Liver (tissue), 9 donors: ENCODE measurements around the gene DIRAS2. TPM values are rescaled to one million over a fixed set of nuclear protein-coding genes. Genes with fewer than 3 reads are reported as not detected.

Experiments
- DNase-seq: peaks from one replicate; pipeline ENCODE4 v3.0.0-alpha.2; 2017; ENCODE audit warnings: low spot score
- H3K27ac ChIP-seq, 2 donors: one replicate each; pipeline ENCODE4 v1.7.0; 2013; ENCODE audit warnings: inconsistent platforms in 2 of 2, low read length in 2 of 2, control low read depth in 1 of 2, low read depth in 1 of 2, mild to moderate bottlenecking in 1 of 2
- H3K27me3 ChIP-seq, 4 donors: one replicate each; pipeline versions ENCODE4 v1.6.1 to v1.7.0; 2013; ENCODE audit warnings: low read length in 3 of 4, inconsistent platforms in 1 of 4, mild to moderate bottlenecking in 1 of 4, moderate library complexity in 1 of 4; ENCODE audit not compliant: control insufficient read depth in 4 of 4, insufficient read depth in 4 of 4
- H3K36me3 ChIP-seq, 4 donors: one replicate each; pipeline versions ENCODE4 v1.6.1 to v1.7.0; 2013; ENCODE audit warnings: low read length in 3 of 4, mild to moderate bottlenecking in 3 of 4, low read depth in 1 of 4, moderate library complexity in 1 of 4; ENCODE audit not compliant: control insufficient read depth in 4 of 4, insufficient read depth in 3 of 4
- H3K4me1 ChIP-seq, 4 donors: one replicate each; pipeline versions ENCODE4 v1.6.1 to v1.7.0; 2013; ENCODE audit warnings: low read length in 3 of 4, mild to moderate bottlenecking in 3 of 4, moderate library complexity in 1 of 4; ENCODE audit not compliant: control insufficient read depth in 4 of 4, insufficient read depth in 4 of 4
- H3K4me3 ChIP-seq, 3 donors: one replicate each; pipeline versions ENCODE4 v1.6.1 to v1.7.0; 2013; ENCODE audit warnings: low read length in 3 of 3, control low read depth in 1 of 3, low read depth in 1 of 3, mild to moderate bottlenecking in 1 of 3
- H3K9ac ChIP-seq, 2 donors: one replicate each; pipeline ENCODE4 v1.7.0; 2013; ENCODE audit warnings: low read length in 2 of 2, mild to moderate bottlenecking in 2 of 2, moderate library complexity in 2 of 2, control low read depth in 1 of 2, low read depth in 1 of 2
- H3K9me3 ChIP-seq, 4 donors: one replicate each; pipeline versions ENCODE4 v1.6.1 to v1.7.0; 2013; ENCODE audit warnings: low read length in 3 of 4; ENCODE audit not compliant: control insufficient read depth in 4 of 4
- EGR1 ChIP-seq, 2 donors: IDR thresholded peaks; 2 replicates each; pipeline ENCODE4 v1.6.1; 2016 to 2018; ENCODE audit warnings: antibody characterized with exemption in 2 of 2, low read depth in 2 of 2
- FOXA1 ChIP-seq: IDR thresholded peaks from 2 replicates; pipeline ENCODE4 v1.6.1; 2016; ENCODE audit warnings: antibody characterized with exemption
- FOXA2 ChIP-seq: IDR thresholded peaks from 2 replicates; pipeline ENCODE4 v1.6.1; 2016; ENCODE audit warnings: antibody characterized with exemption
- GABPA ChIP-seq, 2 donors: IDR thresholded peaks in 1 of 2; conservative IDR thresholded peaks in 1 of 2; 2 replicates each; pipeline ENCODE4 v1.6.1; 2016; ENCODE audit warnings: antibody characterized with exemption in 2 of 2, mild to moderate bottlenecking in 1 of 2, moderate library complexity in 1 of 2
- HNF4A ChIP-seq, 2 donors: conservative IDR thresholded peaks; 2 replicates each; pipeline ENCODE4 v1.6.1; 2016; ENCODE audit warnings: antibody characterized with exemption in 2 of 2, mild to moderate bottlenecking in 2 of 2
- HNF4G ChIP-seq: IDR thresholded peaks from 2 replicates; pipeline ENCODE4 v1.6.1; 2016; ENCODE audit warnings: antibody characterized with exemption
- JUND ChIP-seq, 2 donors: IDR thresholded peaks; 2 replicates each; pipeline ENCODE4 v1.6.1; 2016; ENCODE audit warnings: antibody characterized with exemption in 2 of 2
- NR2F2 ChIP-seq: IDR thresholded peaks from 2 replicates; pipeline ENCODE4 v1.6.1; 2016; ENCODE audit warnings: antibody characterized with exemption
- RAD21 ChIP-seq, 2 donors: IDR thresholded peaks; 2 replicates each; pipeline ENCODE4 v1.6.1; 2016; ENCODE audit warnings: antibody characterized with exemption in 2 of 2, mild to moderate bottlenecking in 2 of 2
- RXRA ChIP-seq, 2 donors: IDR thresholded peaks; 2 replicates each; pipeline ENCODE4 v1.6.1; 2017 to 2018; ENCODE audit warnings: antibody characterized with exemption in 2 of 2, mild to moderate bottlenecking in 1 of 2
- SP1 ChIP-seq: IDR thresholded peaks from 2 replicates; pipeline ENCODE4 v1.6.1; 2018; ENCODE audit warnings: antibody characterized with exemption, mild to moderate bottlenecking
- TAF1 ChIP-seq: conservative IDR thresholded peaks from 2 replicates; pipeline ENCODE4 v1.6.1; 2016; ENCODE audit warnings: antibody characterized with exemption, mild to moderate bottlenecking
- YY1 ChIP-seq: IDR thresholded peaks from 2 replicates; pipeline ENCODE4 v1.6.1; 2016; ENCODE audit warnings: antibody characterized with exemption, mild to moderate bottlenecking
- WGBS: extraction: QIAGEN DNeasy Blood & Tissue Kit; methylation state at CpG from one replicate; pipeline ENCODE4 v1.1.7; 2013; 5-methylcytosine and 5-hydroxymethylcytosine counted together
- polyA plus RNA-seq, 2 donors: library from polyadenylated mRNA; stranded (reverse) in 1 of 2; unstranded in 1 of 2; fragments of 200-250 nt in 1 of 2; fragments of >200 nt in 1 of 2; fragmentation: Nextera tagmentation in 1 of 2; extraction: Ambion mirVana in 1 of 2; gene quantifications; one replicate each; pipeline versions ENCODE4 v1.2.1 to v1.2.3, GENCODE V29; 2013 to 2015
- total RNA-seq, 2 donors: library from RNA; depleted of rRNA; stranded (reverse); fragments of >200 nt; gene quantifications; one replicate each; pipeline ENCODE4 v1.2.3, GENCODE V29; 2014
- TF ChIP-seq, protein P1 (sequence below): IDR thresholded peaks from 2 replicates; pipeline ENCODE4 v1.6.1; 2016; ENCODE audit warnings: antibody characterized with exemption
- TF ChIP-seq, protein P2 (sequence below): IDR thresholded peaks from 2 replicates; pipeline ENCODE4 v1.6.1; 2016; ENCODE audit warnings: antibody characterized with exemption
- TF ChIP-seq, protein P3 (sequence below): IDR thresholded peaks from 2 replicates; pipeline ENCODE4 v1.6.1; 2016; ENCODE audit warnings: antibody characterized with exemption
- TF ChIP-seq, protein P4 (sequence below): IDR thresholded peaks from 2 replicates; pipeline ENCODE4 v1.6.1; 2016; ENCODE audit warnings: antibody characterized with exemption, mild to moderate bottlenecking
- TF ChIP-seq, protein P5 (sequence below): fragments of 150-350 bp; IDR thresholded peaks from 2 replicates; pipeline ENCODE4 v1.5.1; 2017; ENCODE audit warnings: improper control_type of control experiment, low read depth, low read length; ENCODE audit not compliant: missing input control
- donor health status: healthy.
- donor health status: healthy.
- donor health status: healthy.
- donor health status: healthy.
- donor health status: healthy.

Gene DIRAS2
- total and polyA plus RNA-seq, 4 donors = 0.14 to 0.53 (median 0.25) TPM; not detected in 1

DNA sequence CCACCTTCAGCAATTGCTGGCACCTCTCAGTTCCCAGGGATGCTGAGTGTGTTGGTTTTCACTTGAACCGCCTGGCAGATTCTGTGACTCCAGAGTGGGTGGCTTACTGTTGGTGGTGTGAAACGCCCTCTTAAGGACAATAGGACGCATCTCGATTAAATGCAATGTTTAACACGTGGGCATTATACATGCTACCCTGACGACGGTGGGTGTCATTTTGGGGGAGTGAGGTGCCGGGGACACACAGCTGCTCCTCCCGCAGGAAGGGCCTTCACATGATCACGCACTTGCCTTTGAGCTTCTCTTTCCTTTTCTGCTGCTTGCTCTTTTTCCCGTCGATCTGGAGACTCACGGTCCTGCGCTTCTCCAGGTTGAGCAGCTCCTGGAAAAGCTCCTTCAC is 29.7 kb downstream of the DIRAS2 start:
- no peak for TF ChIP-seq TAF1
- TF ChIP-seq HNF4A (conservative IDR thresholded peaks at IDR 0.05) = no peak
- TF ChIP-seq HNF4G = no peak
- TF ChIP-seq, protein P1, sequence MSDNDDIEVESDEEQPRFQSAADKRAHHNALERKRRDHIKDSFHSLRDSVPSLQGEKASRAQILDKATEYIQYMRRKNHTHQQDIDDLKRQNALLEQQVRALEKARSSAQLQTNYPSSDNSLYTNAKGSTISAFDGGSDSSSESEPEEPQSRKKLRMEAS = no peak
- TF ChIP-seq FOXA1 = no peak
- TF ChIP-seq, protein P2, sequence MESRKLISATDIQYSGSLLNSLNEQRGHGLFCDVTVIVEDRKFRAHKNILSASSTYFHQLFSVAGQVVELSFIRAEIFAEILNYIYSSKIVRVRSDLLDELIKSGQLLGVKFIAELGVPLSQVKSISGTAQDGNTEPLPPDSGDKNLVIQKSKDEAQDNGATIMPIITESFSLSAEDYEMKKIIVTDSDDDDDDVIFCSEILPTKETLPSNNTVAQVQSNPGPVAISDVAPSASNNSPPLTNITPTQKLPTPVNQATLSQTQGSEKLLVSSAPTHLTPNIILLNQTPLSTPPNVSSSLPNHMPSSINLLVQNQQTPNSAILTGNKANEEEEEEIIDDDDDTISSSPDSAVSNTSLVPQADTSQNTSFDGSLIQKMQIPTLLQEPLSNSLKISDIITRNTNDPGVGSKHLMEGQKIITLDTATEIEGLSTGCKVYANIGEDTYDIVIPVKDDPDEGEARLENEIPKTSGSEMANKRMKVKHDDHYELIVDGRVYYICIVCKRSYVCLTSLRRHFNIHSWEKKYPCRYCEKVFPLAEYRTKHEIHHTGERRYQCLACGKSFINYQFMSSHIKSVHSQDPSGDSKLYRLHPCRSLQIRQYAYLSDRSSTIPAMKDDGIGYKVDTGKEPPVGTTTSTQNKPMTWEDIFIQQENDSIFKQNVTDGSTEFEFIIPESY = no peak
- TF ChIP-seq NR2F2 = no peak
- TF ChIP-seq, protein P3, sequence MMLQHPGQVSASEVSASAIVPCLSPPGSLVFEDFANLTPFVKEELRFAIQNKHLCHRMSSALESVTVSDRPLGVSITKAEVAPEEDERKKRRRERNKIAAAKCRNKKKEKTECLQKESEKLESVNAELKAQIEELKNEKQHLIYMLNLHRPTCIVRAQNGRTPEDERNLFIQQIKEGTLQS = no peak
- TF ChIP-seq, protein P4, sequence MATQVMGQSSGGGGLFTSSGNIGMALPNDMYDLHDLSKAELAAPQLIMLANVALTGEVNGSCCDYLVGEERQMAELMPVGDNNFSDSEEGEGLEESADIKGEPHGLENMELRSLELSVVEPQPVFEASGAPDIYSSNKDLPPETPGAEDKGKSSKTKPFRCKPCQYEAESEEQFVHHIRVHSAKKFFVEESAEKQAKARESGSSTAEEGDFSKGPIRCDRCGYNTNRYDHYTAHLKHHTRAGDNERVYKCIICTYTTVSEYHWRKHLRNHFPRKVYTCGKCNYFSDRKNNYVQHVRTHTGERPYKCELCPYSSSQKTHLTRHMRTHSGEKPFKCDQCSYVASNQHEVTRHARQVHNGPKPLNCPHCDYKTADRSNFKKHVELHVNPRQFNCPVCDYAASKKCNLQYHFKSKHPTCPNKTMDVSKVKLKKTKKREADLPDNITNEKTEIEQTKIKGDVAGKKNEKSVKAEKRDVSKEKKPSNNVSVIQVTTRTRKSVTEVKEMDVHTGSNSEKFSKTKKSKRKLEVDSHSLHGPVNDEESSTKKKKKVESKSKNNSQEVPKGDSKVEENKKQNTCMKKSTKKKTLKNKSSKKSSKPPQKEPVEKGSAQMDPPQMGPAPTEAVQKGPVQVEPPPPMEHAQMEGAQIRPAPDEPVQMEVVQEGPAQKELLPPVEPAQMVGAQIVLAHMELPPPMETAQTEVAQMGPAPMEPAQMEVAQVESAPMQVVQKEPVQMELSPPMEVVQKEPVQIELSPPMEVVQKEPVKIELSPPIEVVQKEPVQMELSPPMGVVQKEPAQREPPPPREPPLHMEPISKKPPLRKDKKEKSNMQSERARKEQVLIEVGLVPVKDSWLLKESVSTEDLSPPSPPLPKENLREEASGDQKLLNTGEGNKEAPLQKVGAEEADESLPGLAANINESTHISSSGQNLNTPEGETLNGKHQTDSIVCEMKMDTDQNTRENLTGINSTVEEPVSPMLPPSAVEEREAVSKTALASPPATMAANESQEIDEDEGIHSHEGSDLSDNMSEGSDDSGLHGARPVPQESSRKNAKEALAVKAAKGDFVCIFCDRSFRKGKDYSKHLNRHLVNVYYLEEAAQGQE = no peak
- TF ChIP-seq YY1 = no peak
- TF ChIP-seq RAD21 (IDR thresholded peaks at IDR 0.05) = no peak
- no peak for TF ChIP-seq RXRA (IDR thresholded peaks at IDR 0.05)
- TF ChIP-seq SP1 = no peak
- no peak for TF ChIP-seq JUND (IDR thresholded peaks at IDR 0.05)
- no peak for TF ChIP-seq FOXA2
- TF ChIP-seq EGR1 (IDR thresholded peaks at IDR 0.05; ENCODE audit: low read depth in 2 of 2) = no peak
- TF ChIP-seq, protein P5, sequence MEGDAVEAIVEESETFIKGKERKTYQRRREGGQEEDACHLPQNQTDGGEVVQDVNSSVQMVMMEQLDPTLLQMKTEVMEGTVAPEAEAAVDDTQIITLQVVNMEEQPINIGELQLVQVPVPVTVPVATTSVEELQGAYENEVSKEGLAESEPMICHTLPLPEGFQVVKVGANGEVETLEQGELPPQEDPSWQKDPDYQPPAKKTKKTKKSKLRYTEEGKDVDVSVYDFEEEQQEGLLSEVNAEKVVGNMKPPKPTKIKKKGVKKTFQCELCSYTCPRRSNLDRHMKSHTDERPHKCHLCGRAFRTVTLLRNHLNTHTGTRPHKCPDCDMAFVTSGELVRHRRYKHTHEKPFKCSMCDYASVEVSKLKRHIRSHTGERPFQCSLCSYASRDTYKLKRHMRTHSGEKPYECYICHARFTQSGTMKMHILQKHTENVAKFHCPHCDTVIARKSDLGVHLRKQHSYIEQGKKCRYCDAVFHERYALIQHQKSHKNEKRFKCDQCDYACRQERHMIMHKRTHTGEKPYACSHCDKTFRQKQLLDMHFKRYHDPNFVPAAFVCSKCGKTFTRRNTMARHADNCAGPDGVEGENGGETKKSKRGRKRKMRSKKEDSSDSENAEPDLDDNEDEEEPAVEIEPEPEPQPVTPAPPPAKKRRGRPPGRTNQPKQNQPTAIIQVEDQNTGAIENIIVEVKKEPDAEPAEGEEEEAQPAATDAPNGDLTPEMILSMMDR = no peak
- no peak for TF ChIP-seq GABPA (IDR thresholded peaks at IDR 0.05 in 1 of 2, conservative IDR thresholded peaks at IDR 0.05 in 1 of 2)
- H3K9ac ChIP-seq = no peak overlapping the region
- no peak overlapping the region for H3K4me3 ChIP-seq
- H3K27ac ChIP-seq = no peak overlapping the region
- no peaks in the 10 kb centered on the region for H3K27me3 ChIP-seq
- no peaks in the 10 kb centered on the region for H3K36me3 ChIP-seq
- DNase-seq = no peak
- H3K4me1 ChIP-seq = peaks cover under 1 to 10% (median 2%) of the 10 kb centered on the region in 4 donors
- WGBS = 93% methylated on average over 14 of the region's 14 CpGs
- no peaks in the 10 kb centered on the region for H3K9me3 ChIP-seq
